GM19397 (cell line): Measurements from ENCODE around the gene SLC66A2.
"Not testable (repeated sequence)": the region's sequence is repeated elsewhere in the genome, so short reads cannot be mapped to it uniquely, and the experiment has no call there.

Experiments used
- ATAC-seq: cut with Tn5 transposase; IDR thresholded peaks from one replicate; pipeline ENCODE4 v1.9.1; 2021; ENCODE audit warnings: mild to moderate bottlenecking, moderate library complexity; ENCODE audit not compliant: unreplicated experiment

The SLC66A2 gene

GRCh38 chr18:79883461-79884293 lies 67.8 kb downstream of the SLC66A2 start:
- ATAC-seq, result no peak

DNA sequence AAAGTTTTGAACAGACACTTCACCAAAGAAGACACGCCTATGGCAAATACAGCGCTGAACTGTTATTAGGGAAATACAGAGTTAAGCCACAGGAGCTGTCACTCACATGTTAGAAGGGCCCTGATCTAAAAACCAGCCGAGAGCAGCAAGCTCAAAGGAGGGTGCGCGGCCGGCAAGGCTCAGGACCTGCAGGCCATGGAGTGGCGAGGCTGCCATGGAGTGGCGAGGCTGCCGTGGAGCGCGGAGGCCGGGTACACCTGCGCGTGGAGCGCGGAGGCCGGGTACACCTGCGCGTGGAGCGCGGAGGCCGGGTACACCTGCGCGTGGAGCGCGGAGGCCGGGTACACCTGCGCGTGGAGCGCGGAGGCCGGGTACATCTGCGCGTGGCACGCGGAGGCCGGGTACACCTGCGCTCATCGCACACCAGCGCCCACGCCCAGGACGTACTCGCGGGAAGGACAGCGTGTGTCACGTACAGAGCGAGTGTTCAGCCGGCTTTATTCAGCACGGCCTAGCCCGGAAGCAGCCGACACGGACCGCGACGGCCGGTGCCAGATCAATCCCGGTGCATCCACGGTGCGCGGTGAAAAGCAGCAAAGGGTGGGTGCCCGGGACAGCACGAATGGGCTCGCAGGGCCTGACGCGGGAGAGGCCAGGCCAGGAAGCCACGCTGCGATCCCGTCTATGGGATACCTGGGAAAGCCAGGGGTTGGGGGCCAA lies 68.8 kb downstream of the SLC66A2 start:
- no peak for ATAC-seq

DNA sequence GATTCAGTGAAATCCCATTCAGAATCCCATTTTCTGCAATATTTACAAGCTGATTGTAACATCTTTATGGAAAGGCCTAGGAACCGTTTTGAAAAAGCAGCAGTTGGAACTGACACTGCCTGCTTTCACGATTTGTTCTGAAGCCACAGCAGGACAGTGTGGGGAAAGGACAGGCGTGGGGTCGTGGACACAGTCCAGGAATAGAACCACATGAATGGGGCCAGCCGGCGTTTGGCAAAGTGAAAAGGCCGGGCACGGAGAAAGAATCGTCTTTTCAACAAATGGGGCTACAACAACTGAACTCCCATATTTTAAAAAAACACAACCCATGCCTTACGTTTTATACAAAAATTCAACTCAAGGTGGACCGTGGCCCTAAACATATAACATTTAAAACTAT lies 69.8 kb downstream of the SLC66A2 start:
- ATAC-seq, result no peak

DNA sequence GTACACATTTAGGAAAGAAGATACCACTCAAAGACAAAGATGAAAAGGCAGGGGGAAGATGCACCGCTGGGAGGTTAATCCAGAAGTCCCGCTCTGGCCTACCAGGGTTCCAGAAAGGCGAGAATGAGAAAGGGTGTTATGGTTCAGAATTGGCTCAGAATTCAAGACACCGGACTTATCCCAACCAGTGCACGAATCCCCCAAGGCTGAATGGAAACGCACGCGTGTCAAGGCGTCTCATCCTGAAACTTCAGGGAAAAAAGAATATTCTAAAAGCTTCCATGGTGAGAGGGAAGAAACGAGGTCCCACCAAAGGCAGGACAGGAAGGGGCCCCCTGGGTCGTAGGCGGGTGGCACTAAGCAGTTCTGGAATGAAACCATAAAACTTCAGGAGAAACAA lies 71.9 kb downstream of the SLC66A2 start:
- ATAC-seq, result no peak

DNA sequence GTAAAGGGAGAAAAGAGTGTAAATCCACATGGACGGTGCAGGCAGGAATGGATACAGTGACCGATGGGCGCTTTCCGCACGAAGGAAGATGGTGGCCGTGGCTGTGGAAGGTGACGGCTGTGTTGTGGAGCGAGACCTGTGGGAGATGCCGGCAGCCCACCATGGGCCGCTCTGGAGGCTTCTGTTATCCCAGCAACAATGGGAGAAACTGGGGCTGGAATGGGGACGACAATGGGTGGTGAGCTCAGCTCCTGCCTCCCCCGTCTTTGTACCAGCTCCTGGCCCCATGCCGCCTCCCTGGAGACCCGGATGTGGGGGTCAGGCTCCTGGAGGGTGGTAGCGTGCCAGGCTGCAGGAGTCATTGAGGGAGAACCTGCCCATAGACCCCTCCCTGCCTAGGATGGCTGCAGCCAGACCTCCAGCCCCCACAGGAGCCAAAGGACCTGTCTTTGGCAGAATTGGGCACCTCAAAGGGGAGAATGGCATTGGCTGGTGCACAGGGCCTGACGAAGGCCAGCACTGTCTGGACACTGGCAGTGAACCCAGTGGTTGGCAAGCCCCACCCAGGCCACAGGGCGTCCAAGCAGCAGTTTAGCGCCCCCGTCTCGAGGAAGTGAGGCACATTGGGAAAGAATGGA lies 72.6 kb downstream of the SLC66A2 start:
- ATAC-seq, result no peak

DNA sequence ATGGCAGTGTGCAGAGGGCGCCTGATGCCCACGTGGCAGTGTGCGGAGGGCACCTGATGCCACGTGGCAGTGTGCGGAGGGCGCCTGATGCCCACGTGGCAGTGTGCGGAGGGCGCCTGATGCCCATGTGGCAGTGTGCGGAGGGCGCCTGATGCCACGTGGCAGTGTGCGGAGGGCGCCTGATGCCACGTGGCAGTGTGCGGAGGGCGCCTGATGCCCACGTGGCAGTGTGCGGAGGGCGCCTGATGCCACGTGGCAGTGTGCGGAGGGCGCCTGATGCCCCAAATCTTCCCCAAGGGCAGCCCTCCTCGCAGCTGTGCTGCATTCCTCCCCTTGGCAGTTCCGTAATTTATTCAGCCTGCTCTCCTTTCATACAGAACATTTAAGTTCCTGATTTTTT lies 73.2 kb downstream of the SLC66A2 start:
- not testable (repeated sequence) for ATAC-seq

- no peak for ATAC-seq
Measured at GRCh38 chr18:79877163-79878091, 74.0 kb downstream of the SLC66A2 start.

DNA sequence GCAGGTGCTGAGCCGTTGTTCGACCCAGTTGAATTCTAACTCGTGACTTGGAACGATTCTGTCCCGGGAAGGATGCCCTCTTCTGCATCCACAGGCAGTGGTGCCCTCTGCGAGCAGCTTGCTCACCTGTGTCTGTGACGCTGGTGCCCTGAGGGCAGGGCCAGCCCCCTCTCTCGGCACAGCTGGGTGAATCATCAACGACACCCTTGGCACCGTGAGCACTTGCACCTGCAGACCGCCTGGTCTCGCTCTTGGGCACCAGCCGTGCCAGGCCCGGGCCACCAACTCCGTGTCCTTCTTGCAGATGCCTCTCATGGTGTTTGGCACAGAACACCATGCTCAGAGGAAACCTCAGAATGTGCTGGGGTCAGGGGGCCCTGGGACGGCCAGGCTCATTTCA lies 75.0 kb downstream of the SLC66A2 start:
- no peak for ATAC-seq

- no peak for ATAC-seq
Measured at GRCh38 chr18:79875931-79876461, 75.5 kb downstream of the SLC66A2 start.

DNA sequence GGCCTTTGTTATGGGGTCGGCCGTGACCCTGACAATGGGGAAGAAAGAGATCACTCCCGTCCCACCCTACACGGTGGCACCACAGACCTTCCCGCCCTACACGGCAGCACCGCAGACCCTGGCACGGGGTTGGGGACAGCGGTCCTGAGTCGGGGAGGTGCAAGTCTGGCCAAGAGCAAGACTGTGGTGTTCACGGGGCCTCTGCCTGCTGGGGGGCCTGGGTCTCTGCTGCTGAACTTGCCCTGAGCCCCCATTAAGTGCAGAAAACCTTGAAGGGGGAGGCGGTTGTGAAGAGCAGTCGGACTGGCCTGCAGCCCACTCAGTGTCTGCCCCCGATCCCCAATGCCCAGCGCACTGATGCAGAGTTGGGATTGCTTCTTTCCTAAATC lies 75.9 kb downstream of the SLC66A2 start:
- no peak for ATAC-seq

DNA sequence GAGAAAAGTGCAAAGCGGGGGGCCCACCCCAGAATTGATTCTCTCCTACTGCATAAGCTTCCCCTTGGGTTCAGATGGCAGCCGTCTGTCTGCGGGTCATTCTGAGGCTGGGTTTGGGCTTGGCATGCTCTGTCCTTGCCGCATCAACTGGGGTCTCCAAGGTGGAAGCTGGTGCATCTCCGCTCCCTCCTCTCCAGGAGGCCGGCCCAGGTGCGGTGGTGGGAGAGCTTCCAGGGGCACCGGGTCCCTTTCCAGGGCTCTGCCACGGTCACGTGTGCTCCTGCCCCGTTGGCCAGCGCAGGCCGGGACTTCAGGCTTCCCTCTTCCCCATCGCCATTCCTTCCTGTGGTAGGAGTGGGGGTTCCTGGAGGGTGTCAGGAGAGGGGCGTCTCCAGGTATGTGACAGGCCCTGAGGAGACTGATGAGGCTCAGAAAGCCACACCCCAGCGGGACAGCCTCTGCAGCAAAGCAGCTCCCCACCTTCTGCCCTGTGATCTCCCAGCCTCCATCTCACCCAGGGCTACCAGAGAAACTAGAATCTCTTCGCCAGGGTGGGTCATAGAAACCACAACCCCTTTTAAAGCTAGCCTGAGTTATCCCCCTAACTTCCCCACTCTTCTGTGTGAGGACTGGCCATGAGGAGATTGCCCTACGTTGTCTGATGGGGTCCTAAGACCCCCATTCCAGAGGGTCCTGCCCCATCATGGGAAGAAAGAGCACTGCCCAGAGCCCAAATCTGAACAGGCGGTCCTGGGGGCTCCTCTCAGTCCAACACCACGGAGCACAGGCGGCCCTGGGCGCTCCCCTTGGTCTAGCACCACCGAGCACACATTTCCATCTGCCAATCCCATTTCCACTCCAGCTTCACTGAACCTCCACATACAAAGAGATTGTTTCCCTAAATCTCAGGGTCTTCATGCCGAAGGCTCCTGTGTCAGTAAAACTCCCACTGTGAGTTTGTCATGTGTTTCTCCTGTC lies 76.6 kb downstream of the SLC66A2 start:
- ATAC-seq, result no peak

DNA sequence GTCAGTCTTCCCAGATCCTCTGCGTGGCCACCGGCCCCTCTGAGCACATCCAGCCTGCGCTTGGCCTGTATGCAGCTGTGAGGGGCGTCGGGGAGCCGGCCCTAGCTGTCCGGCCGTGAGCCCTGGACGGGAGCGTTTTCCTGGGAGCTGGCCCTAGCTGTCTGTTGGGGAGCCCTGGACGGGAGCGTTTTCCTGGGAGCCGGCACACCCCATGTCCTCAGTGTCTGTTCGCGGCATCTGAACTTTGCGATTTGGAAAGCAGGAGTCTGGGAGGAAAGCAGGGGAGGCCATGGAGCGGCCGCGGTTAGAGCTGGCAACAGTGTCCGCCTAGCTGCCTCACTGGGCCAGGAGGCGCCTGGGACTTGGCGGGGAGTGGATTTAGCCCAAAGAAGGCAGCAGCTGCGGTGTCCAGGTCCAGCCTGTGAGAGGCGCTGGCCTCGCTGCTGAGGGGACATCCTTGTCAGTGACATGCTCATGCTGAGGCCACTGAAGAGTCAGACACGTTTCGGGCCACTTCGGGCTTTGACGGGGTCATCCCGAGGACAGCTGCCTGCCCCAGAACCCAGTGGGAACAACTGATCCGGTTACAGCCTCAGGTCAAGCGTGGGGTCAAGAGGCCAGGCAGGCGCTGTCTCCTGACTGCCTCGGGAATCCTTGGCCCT lies 77.9 kb downstream of the SLC66A2 start:
- no peak for ATAC-seq

GRCh38 chr18:79872527-79873444 lies 78.7 kb downstream of the SLC66A2 start:
- ATAC-seq, result no peak

DNA sequence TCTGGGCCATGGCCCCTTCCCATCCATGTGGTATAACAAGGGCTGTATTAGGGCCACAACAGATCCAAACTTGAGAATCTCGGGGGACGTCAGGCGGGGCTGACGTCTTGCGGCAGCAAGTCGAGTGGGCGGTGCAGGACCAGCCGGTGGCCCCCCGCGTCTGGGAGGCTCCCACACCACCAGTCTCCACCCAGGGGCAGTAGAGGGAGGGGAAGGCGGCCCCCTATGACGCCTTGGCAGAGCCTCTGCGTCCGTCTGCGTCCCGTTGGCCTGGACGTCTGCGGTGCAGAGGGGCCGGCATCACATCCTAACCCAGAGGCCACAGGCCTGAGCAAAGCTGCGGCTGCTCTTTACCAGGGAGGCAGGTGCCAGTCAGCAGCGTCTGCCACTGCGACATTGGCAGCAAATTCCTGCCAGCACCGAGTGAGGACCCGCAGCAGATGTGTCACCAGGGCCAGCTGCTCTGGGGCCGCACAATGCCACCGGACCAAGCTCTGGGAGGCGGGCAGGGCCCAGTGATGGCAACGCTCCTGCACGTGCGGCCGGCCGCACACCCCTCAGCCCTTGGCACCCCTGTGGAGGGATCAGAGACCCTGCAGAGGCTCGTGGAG lies 79.9 kb downstream of the SLC66A2 start:
- no peak for ATAC-seq

- no peak for ATAC-seq
Measured at GRCh38 chr18:79871026-79871390, 80.4 kb downstream of the SLC66A2 start.

DNA sequence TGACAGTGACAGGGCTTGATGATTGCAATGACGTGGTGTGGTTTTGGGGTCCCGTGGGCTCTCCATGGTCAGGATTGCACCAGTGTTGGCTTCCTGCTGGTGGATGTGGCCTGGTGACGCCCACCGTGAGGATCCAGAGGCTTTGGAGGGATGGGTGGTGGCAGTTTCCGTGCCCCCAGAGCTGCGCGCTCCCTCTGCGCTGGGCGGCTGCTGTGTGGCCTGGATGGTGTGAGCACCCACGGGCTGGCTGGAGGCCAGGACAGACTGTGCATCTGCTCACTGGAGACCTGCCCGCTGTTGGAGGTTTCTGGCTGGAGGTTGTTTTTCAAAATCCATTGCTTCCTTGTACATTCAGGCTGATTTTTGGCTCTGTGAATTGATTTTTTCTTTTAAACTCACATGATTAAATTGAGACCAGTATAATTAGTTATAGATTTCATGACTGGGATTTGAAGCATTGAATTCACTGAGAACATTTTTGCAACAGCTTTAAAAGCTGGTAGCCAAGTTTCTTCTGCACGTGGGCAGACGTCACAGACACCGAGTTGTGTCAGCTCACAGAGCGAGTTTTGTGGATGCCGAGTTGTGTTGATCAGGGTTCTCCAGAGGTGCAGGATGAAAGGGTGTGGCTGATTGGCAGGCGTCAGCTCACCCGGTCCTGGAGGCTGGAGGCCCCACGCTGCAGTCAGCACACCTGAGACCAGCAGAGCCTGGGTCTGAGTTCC lies 81.0 kb downstream of the SLC66A2 start:
- ATAC-seq, result no peak
